HCT116 (cell line): ENCODE measurements around the gene SLC16A12.

Experiments used
- ELF1 ChIP-seq: IDR thresholded peaks from 2 replicates; pipeline ENCODE4 v1.6.1; 2012; ENCODE audit warnings: low read depth, borderline replicate concordance
- EZH2 ChIP-seq: fragments of 200-600 bp; sonication (generic); IDR thresholded peaks from 2 replicates; pipeline ENCODE4 v1.6.1; 2017; ENCODE audit warnings: antibody characterized with exemption, mixed run types
- JUND ChIP-seq: IDR thresholded peaks from 2 replicates; pipeline ENCODE4 v1.6.1; 2012
- POLR2A ChIP-seq: IDR thresholded peaks from 2 replicates; pipeline ENCODE4 v1.7.0; 2011; ENCODE audit warnings: borderline replicate concordance; ENCODE audit not compliant: insufficient read depth, insufficient read length; ENCODE audit errors: extremely low read depth
- RAD21 ChIP-seq: IDR thresholded peaks from 2 replicates; pipeline ENCODE4 v1.6.1; 2012; ENCODE audit warnings: low read depth, mild to moderate bottlenecking
- SIN3A ChIP-seq: IDR thresholded peaks from 2 replicates; pipeline ENCODE4 v1.6.1; 2012; ENCODE audit warnings: low read depth
- SP1 ChIP-seq: IDR thresholded peaks from 2 replicates; pipeline ENCODE4 v1.6.1; 2012; ENCODE audit warnings: low read depth
- YY1 ChIP-seq: IDR thresholded peaks from 2 replicates; pipeline ENCODE4 v1.6.1; 2011; ENCODE audit warnings: low read length, low read depth, moderate library complexity, mild to moderate bottlenecking; ENCODE audit not compliant: insufficient replicate concordance; ENCODE audit errors: extremely low read depth
- ZFX ChIP-seq: fragments of 450-650 bp; IDR thresholded peaks from 2 replicates; pipeline ENCODE4 v1.6.1; 2017
- ZNF274 ChIP-seq: fragments of 200-500 bp; sonication (Bioruptor generic); IDR thresholded peaks from 2 replicates; pipeline ENCODE4 v1.6.1; 2014; ENCODE audit warnings: mild to moderate bottlenecking, low read depth, low read length, inconsistent platforms
- TF ChIP-seq, protein P1 (sequence below): IDR thresholded peaks from 2 replicates; pipeline ENCODE4 v1.6.1; 2012
- TF ChIP-seq, protein P2 (sequence below): IDR thresholded peaks from 2 replicates; pipeline ENCODE4 v1.6.1; 2012; ENCODE audit warnings: low read depth
- TF ChIP-seq, protein P3 (sequence below), 3 experiments: fragments of 200-600 bp in 1 of 3; sonication (generic) in 1 of 3; IDR thresholded peaks in 2 of 3; conservative IDR thresholded peaks in 1 of 3; 2 replicates each; pipeline ENCODE4 v1.5.1; 2012 to 2017; ENCODE audit warnings: low read depth in 2 of 3, low read length in 2 of 3, antibody characterized with exemption in 1 of 3, borderline replicate concordance in 1 of 3, control low read depth in 1 of 3, mild to moderate bottlenecking in 1 of 3, mixed read lengths in 1 of 3, mixed run types in 1 of 3, moderate library complexity in 1 of 3; ENCODE audit not compliant: insufficient read depth in 1 of 3
- TF ChIP-seq, protein P4 (sequence below): IDR thresholded peaks from 2 replicates; pipeline ENCODE4 v1.6.1; 2012

DNA sequence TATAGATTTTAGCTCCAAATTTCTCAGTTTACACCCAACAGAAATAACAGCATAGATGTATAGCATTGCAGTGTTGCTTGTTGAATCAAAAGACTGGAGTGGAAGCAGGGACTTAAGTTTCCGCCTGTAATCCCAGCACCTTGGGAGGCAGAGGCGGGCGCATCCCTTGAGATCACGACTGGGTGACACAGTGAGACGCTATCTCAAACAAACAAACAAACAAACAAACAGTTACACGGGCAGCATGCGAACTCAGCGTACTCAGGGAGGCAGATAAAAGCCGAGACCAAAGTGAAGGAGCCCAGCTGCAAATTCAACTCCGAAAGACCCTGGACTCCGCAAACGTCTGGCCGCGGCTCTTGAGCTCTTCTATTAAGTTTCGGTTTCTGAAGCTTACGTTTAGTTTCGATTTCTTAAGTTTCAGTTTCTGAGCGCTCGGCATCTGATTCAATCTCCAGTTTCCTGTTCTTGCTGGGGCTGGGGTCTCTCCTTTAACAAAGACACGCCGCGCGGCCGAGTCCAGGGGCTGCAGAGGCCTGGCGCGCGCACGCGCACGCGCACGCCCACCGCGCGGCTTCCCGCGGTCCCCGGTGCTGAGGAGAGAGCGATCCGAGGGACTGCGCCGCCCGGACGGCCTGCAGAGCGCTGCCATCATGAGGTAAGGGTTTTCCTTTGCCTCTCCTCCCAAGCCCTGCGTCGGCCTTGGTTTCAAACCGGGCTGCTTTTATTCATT lies 121.1 kb downstream of the SLC16A12 start, which contains the start of gene IFIT5:
- TF ChIP-seq POLR2A (peak; percentile 69), ELF1 (no peak), EZH2 (no peak), YY1 (peak; percentile 44), SIN3A (peak; percentile 70), ZNF274 (no peak), RAD21 (peak; percentile 24), JUND (no peak), ZFX (no peak), SP1 (no peak)
- TF ChIP-seq, protein P1, sequence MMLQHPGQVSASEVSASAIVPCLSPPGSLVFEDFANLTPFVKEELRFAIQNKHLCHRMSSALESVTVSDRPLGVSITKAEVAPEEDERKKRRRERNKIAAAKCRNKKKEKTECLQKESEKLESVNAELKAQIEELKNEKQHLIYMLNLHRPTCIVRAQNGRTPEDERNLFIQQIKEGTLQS: no peak
- TF ChIP-seq, protein P2, sequence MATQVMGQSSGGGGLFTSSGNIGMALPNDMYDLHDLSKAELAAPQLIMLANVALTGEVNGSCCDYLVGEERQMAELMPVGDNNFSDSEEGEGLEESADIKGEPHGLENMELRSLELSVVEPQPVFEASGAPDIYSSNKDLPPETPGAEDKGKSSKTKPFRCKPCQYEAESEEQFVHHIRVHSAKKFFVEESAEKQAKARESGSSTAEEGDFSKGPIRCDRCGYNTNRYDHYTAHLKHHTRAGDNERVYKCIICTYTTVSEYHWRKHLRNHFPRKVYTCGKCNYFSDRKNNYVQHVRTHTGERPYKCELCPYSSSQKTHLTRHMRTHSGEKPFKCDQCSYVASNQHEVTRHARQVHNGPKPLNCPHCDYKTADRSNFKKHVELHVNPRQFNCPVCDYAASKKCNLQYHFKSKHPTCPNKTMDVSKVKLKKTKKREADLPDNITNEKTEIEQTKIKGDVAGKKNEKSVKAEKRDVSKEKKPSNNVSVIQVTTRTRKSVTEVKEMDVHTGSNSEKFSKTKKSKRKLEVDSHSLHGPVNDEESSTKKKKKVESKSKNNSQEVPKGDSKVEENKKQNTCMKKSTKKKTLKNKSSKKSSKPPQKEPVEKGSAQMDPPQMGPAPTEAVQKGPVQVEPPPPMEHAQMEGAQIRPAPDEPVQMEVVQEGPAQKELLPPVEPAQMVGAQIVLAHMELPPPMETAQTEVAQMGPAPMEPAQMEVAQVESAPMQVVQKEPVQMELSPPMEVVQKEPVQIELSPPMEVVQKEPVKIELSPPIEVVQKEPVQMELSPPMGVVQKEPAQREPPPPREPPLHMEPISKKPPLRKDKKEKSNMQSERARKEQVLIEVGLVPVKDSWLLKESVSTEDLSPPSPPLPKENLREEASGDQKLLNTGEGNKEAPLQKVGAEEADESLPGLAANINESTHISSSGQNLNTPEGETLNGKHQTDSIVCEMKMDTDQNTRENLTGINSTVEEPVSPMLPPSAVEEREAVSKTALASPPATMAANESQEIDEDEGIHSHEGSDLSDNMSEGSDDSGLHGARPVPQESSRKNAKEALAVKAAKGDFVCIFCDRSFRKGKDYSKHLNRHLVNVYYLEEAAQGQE: no peak
- TF ChIP-seq, protein P3, sequence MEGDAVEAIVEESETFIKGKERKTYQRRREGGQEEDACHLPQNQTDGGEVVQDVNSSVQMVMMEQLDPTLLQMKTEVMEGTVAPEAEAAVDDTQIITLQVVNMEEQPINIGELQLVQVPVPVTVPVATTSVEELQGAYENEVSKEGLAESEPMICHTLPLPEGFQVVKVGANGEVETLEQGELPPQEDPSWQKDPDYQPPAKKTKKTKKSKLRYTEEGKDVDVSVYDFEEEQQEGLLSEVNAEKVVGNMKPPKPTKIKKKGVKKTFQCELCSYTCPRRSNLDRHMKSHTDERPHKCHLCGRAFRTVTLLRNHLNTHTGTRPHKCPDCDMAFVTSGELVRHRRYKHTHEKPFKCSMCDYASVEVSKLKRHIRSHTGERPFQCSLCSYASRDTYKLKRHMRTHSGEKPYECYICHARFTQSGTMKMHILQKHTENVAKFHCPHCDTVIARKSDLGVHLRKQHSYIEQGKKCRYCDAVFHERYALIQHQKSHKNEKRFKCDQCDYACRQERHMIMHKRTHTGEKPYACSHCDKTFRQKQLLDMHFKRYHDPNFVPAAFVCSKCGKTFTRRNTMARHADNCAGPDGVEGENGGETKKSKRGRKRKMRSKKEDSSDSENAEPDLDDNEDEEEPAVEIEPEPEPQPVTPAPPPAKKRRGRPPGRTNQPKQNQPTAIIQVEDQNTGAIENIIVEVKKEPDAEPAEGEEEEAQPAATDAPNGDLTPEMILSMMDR (IDR thresholded peaks at IDR 0.05 in 2 of 3, conservative IDR thresholded peaks at IDR 0.05 in 1 of 3; ENCODE audit: borderline replicate concordance in 1 of 3, insufficient read depth in 1 of 3, low read depth in 2 of 3, low read length in 2 of 3): no peak
- TF ChIP-seq, protein P4, sequence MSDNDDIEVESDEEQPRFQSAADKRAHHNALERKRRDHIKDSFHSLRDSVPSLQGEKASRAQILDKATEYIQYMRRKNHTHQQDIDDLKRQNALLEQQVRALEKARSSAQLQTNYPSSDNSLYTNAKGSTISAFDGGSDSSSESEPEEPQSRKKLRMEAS: peak; percentile 49; the same call in 1 of the 2 replicates
